Measurements from ENCODE around the gene SPCS2. TPM values are rescaled to one million over a fixed set of nuclear protein-coding genes. Genes with fewer than 3 reads are reported as not detected.

Gene SPCS2
- total and polyA plus RNA-seq, 2 of the 8 experiments (the other 6 are each of a cell fraction or from before 2014, with no cell fraction given): 92.7 to 161 TPM

DNA sequence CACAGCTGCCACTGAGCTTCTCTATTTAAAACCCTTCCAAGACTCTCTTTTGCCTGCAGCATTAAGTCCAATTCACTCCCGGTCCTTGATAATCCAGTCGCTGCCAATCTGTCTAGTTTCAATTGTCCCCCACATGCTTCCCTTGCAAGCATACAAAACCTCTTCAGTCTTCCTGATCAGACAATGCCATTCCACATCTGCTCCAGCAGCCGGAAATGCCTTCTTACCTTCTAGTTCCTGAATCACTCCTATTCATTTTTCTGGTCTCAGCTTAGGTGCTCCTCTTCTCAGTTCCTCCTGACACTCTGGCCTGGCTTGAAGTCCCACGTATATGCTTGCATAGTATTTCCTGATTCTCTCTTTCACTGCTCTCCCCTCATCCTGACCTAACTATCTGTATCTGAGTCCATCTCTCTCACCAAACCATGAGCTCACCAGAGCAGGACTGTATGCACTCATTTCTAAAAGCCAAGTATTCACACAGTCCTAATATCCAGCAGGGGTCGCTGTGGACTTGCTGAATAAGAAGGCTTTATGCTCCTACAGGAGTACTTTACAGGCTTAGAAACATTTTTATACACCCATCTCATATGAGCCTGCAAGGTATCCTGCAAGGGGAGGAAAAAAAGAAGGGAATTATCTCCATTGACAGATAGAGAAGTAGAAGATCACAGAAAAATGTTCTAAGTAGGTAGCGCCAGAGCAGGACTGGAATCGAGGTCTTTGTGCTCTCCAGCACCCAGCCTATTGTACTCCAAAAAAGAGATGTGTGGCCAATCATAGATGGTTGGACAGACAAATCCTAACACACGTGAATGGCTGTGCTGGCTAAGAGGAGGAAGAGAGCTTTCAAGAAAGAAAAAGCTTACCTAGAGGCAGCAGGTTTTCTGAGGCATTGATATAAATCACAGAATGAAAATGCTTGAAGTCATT lies 19.4 kb upstream of the SPCS2 start:
- Histone ChIP-seq H2BK120ac (replicated peaks; ENCODE audit: low read depth, low read length) (no peak overlapping the region), H2AK5ac (ENCODE audit: low read depth, low read length) (no peak overlapping the region), H2AFZ (ENCODE audit: low read length) (no peak overlapping the region), H3K4ac (replicated peaks; ENCODE audit: insufficient read length, low read depth, low read length) (no peak overlapping the region), H3K4me1 (replicated peaks in 1 of 4; ENCODE audit: control insufficient read depth in 3 of 4, insufficient read depth in 4 of 4, low read length in 3 of 4) (no peaks in the 10 kb centered on the region), H3K18ac (ENCODE audit: extremely low read depth, low read length) (no peak overlapping the region), H4K5ac (ENCODE audit: insufficient read length, low read depth, low read length) (no peak overlapping the region), H3K27ac (ENCODE audit: low read depth, low read length) (no peak overlapping the region), H3K23me2 (ENCODE audit: low read depth, low read length) (no peaks in the 10 kb centered on the region), H3K14ac (ENCODE audit: insufficient read length) (no peak overlapping the region), H3K79me2 (ENCODE audit: control insufficient read depth in 1 of 2, insufficient read depth in 2 of 2, low read length in 2 of 2) (no peaks in the 10 kb centered on the region), H2BK12ac (ENCODE audit: low read depth, low read length) (no peak overlapping the region), H3K4me3 (ENCODE audit: extremely low read depth in 1 of 4, insufficient read depth in 2 of 4, low read depth in 3 of 4, low read length in 4 of 4) (no peak overlapping the region), H3K4me2 (ENCODE audit: insufficient read depth in 1 of 2, low read depth in 2 of 2, low read length in 2 of 2) (no peak overlapping the region), H3K9ac (replicated peaks in 1 of 4; ENCODE audit: extremely low read depth in 1 of 4, low read depth in 3 of 4, low read length in 3 of 4) (no peak overlapping the region), H3K79me1 (ENCODE audit: low read depth, low read length) (no peaks in the 10 kb centered on the region), H2BK20ac (ENCODE audit: low read length) (no peak overlapping the region), H4K8ac (ENCODE audit: extremely low read depth, insufficient read depth, low read length) (no peak overlapping the region), H2BK15ac (ENCODE audit: low read length) (no peak overlapping the region), H4K20me1 (replicated peaks in 1 of 2; ENCODE audit: control insufficient read depth in 1 of 2, insufficient read depth in 2 of 2, low read length in 2 of 2) (no peaks in the 10 kb centered on the region), H4K91ac (replicated peaks; ENCODE audit: insufficient read length, low read length) (no peak overlapping the region), H3K27me3 (replicated peaks in 1 of 4; ENCODE audit: control insufficient read depth in 3 of 4, extremely low read depth in 1 of 4, insufficient read depth in 3 of 4, low read length in 3 of 4) (no peaks in the 10 kb centered on the region), H3K9me3 (ENCODE audit: insufficient read depth in 2 of 2, low read depth in 1 of 2, low read length in 1 of 2) (no peaks in the 10 kb centered on the region), H2BK5ac (ENCODE audit: low read depth, low read length) (no peak overlapping the region), H3K23ac (ENCODE audit: insufficient read length) (no peak overlapping the region), H3K36me3 (ENCODE audit: control insufficient read depth in 2 of 4, insufficient read depth in 4 of 4, low read length in 3 of 4) (no peaks in the 10 kb centered on the region), H3K56ac (replicated peaks; ENCODE audit: insufficient read length, low read depth, low read length) (no peak overlapping the region)
- 69% methylated on average over 8 of the region's 8 CpGs; no CpG with 5 or more reads in 1 of the 2 experiments for WGBS, 2 experiments (ENCODE audit: extremely low coverage in 1 of 2, insufficient coverage in 1 of 2, insufficient read length in 1 of 2, insufficient replicate concordance in 2 of 2, low coverage in 1 of 2, low lambda C conversion rate in 2 of 2, missing lambda C conversion rate in 1 of 2)
- peak in 1 of 2 experiments; percentile 66 for DNase-seq (ENCODE audit: low read depth in 1 of 2, low spot score in 2 of 2)
- FAIRE-seq: no peak
- CTCF ChIA-PET (ENCODE audit: partially characterized antibody): interaction anchor here (0.6 to 4.0 kb wide), 46 partner anchors 9 to 605 kb away, joined by 3 to 35 read pairs (median 5); partner anchors contain the start of genes SPCS2 and XRRA1
- TF ChIP-seq JUN (IDR thresholded peaks at IDR 0.05; ENCODE audit: low read depth, low read length): no peak
- no peak for TF ChIP-seq EGR1 (IDR thresholded peaks at IDR 0.05; ENCODE audit: borderline replicate concordance, low read depth, low read length)
- peak; percentile 82 to 90 for TF ChIP-seq RAD21 (IDR thresholded peaks at IDR 0.05 in 1 of 2, conservative IDR thresholded peaks at IDR 0.05 in 1 of 2; ENCODE audit: low read depth in 2 of 2, low read length in 2 of 2)
- TF ChIP-seq KDM4A (IDR thresholded peaks at IDR 0.05; ENCODE audit: low read depth, low read length, severe bottlenecking): no peak
- TF ChIP-seq, protein P1, sequence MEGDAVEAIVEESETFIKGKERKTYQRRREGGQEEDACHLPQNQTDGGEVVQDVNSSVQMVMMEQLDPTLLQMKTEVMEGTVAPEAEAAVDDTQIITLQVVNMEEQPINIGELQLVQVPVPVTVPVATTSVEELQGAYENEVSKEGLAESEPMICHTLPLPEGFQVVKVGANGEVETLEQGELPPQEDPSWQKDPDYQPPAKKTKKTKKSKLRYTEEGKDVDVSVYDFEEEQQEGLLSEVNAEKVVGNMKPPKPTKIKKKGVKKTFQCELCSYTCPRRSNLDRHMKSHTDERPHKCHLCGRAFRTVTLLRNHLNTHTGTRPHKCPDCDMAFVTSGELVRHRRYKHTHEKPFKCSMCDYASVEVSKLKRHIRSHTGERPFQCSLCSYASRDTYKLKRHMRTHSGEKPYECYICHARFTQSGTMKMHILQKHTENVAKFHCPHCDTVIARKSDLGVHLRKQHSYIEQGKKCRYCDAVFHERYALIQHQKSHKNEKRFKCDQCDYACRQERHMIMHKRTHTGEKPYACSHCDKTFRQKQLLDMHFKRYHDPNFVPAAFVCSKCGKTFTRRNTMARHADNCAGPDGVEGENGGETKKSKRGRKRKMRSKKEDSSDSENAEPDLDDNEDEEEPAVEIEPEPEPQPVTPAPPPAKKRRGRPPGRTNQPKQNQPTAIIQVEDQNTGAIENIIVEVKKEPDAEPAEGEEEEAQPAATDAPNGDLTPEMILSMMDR (IDR thresholded peaks at IDR 0.05; ENCODE audit: control extremely low read depth in 1 of 3, insufficient read depth in 1 of 3, low read depth in 1 of 3, low read length in 3 of 3): peak in 2 of 3 experiments; percentile 77 to 81; a peak in 3 of 4 replicates
- POLR2A ChIA-PET (ENCODE audit: partially characterized antibody): interaction anchor here (0.6 kb wide), 1 partner anchor 322 kb away, joined by 3 read pairs; no protein-coding TSS in a partner anchor

All from H1 (cell line).